ENCODE data around the gene PRKD2.

PRKD2 gene

GRCh38 chr19:46725859-46726393, 9.0 kb upstream of the PRKD2 start:
- TF ChIP-seq SPI1 (IDR thresholded peaks at IDR 0.05; ENCODE audit: low read depth, low read length) (no peak), POLR2AphosphoS5 (IDR thresholded peaks at IDR 0.05; ENCODE audit: low read depth, low read length) (no peak), TAF1 (IDR thresholded peaks at IDR 0.05; ENCODE audit: low read depth, low read length) (no peak), POLR2A (IDR thresholded peaks at IDR 0.05; ENCODE audit: low read depth, low read length) (no peak), PAX5 (IDR thresholded peaks at IDR 0.05; ENCODE audit: insufficient read depth, low read length, severe bottlenecking) (no peak), POU2F2 (IDR thresholded peaks at IDR 0.05; ENCODE audit: low read depth, low read length) (no peak)
- FAIRE-seq (no peak), DNase-seq (ENCODE audit: insufficient read length, low spot score) (no peak)

GRCh38 chr19:46725036-46725820, 8.3 kb upstream of the PRKD2 start:
- no peak for DNase-seq (ENCODE audit: insufficient read length, low spot score)
- FAIRE-seq: no peak
- TF ChIP-seq POU2F2 (IDR thresholded peaks at IDR 0.05; ENCODE audit: low read depth, low read length) (no peak), POLR2AphosphoS5 (IDR thresholded peaks at IDR 0.05; ENCODE audit: low read depth, low read length) (0 out of 2 replicates have a peak, but pooled peaks have one; percentile 5), TAF1 (IDR thresholded peaks at IDR 0.05; ENCODE audit: low read depth, low read length) (no peak)

GRCh38 chr19:46724468-46724867, 7.6 kb upstream of the PRKD2 start:
- DNase-seq (ENCODE audit: insufficient read length, low spot score) (no peak), FAIRE-seq (no peak)
- TF ChIP-seq SPI1 (IDR thresholded peaks at IDR 0.05; ENCODE audit: low read depth, low read length) (no peak), POLR2A (IDR thresholded peaks at IDR 0.05; ENCODE audit: low read depth, low read length) (no peak), POU2F2 (IDR thresholded peaks at IDR 0.05; ENCODE audit: low read depth, low read length) (no peak), TAF1 (IDR thresholded peaks at IDR 0.05; ENCODE audit: low read depth, low read length) (no peak), POLR2AphosphoS5 (IDR thresholded peaks at IDR 0.05; ENCODE audit: low read depth, low read length) (no peak), PAX5 (IDR thresholded peaks at IDR 0.05; ENCODE audit: insufficient read depth, low read length, severe bottlenecking) (no peak)

- DNase-seq (ENCODE audit: insufficient read length, low spot score) (no peak), FAIRE-seq (no peak)
Measured at GRCh38 chr19:46723471-46723870, 6.6 kb upstream of the PRKD2 start.

GRCh38 chr19:46723023-46723461, 6.1 kb upstream of the PRKD2 start:
- DNase-seq (ENCODE audit: insufficient read length, low spot score) (no peak), FAIRE-seq (no peak)
- TF ChIP-seq POLR2AphosphoS5 (IDR thresholded peaks at IDR 0.05; ENCODE audit: low read depth, low read length) (no peak), TAF1 (IDR thresholded peaks at IDR 0.05; ENCODE audit: low read depth, low read length) (no peak), PAX5 (IDR thresholded peaks at IDR 0.05; ENCODE audit: insufficient read depth, low read length, severe bottlenecking) (no peak), POU2F2 (IDR thresholded peaks at IDR 0.05; ENCODE audit: low read depth, low read length) (no peak), POLR2A (IDR thresholded peaks at IDR 0.05; ENCODE audit: low read depth, low read length) (no peak), SPI1 (IDR thresholded peaks at IDR 0.05; ENCODE audit: low read depth, low read length) (no peak)

More at GRCh38 chr19:46723471-46723870, 6.6 kb upstream of the PRKD2 start:
- TF ChIP-seq TAF1 (IDR thresholded peaks at IDR 0.05; ENCODE audit: low read depth, low read length) (no peak), POLR2A (IDR thresholded peaks at IDR 0.05; ENCODE audit: low read depth, low read length) (no peak), SPI1 (IDR thresholded peaks at IDR 0.05; ENCODE audit: low read depth, low read length) (no peak), POU2F2 (IDR thresholded peaks at IDR 0.05; ENCODE audit: low read depth, low read length) (no peak), PAX5 (IDR thresholded peaks at IDR 0.05; ENCODE audit: insufficient read depth, low read length, severe bottlenecking) (no peak), POLR2AphosphoS5 (IDR thresholded peaks at IDR 0.05; ENCODE audit: low read depth, low read length) (no peak)

GRCh38 chr19:46722421-46723022, 5.6 kb upstream of the PRKD2 start:
- no peak for FAIRE-seq
- TF ChIP-seq POLR2AphosphoS5 (IDR thresholded peaks at IDR 0.05; ENCODE audit: low read depth, low read length): no peak
- TF ChIP-seq PAX5 (IDR thresholded peaks at IDR 0.05; ENCODE audit: insufficient read depth, low read length, severe bottlenecking): no peak
- no peak for TF ChIP-seq POU2F2 (IDR thresholded peaks at IDR 0.05; ENCODE audit: low read depth, low read length)
- no peak for TF ChIP-seq TAF1 (IDR thresholded peaks at IDR 0.05; ENCODE audit: low read depth, low read length)
- TF ChIP-seq SPI1 (IDR thresholded peaks at IDR 0.05; ENCODE audit: low read depth, low read length): no peak
- no peak for TF ChIP-seq POLR2A (IDR thresholded peaks at IDR 0.05; ENCODE audit: low read depth, low read length)
- DNase-seq (ENCODE audit: insufficient read length, low spot score): no peak

GRCh38 chr19:46722004-46722380, 5.1 kb upstream of the PRKD2 start:
- TF ChIP-seq PAX5 (IDR thresholded peaks at IDR 0.05; ENCODE audit: insufficient read depth, low read length, severe bottlenecking) (no peak), POU2F2 (IDR thresholded peaks at IDR 0.05; ENCODE audit: low read depth, low read length) (no peak), SPI1 (IDR thresholded peaks at IDR 0.05; ENCODE audit: low read depth, low read length) (no peak), TAF1 (IDR thresholded peaks at IDR 0.05; ENCODE audit: low read depth, low read length) (no peak), POLR2A (IDR thresholded peaks at IDR 0.05; ENCODE audit: low read depth, low read length) (no peak), POLR2AphosphoS5 (IDR thresholded peaks at IDR 0.05; ENCODE audit: low read depth, low read length) (no peak)
- DNase-seq (ENCODE audit: insufficient read length, low spot score): no peak
- no peak for FAIRE-seq

- TF ChIP-seq POLR2A (IDR thresholded peaks at IDR 0.05; ENCODE audit: low read depth, low read length) (no peak), SPI1 (IDR thresholded peaks at IDR 0.05; ENCODE audit: low read depth, low read length) (no peak), POU2F2 (IDR thresholded peaks at IDR 0.05; ENCODE audit: low read depth, low read length) (no peak), TAF1 (IDR thresholded peaks at IDR 0.05; ENCODE audit: low read depth, low read length) (no peak), POLR2AphosphoS5 (IDR thresholded peaks at IDR 0.05; ENCODE audit: low read depth, low read length) (no peak), PAX5 (IDR thresholded peaks at IDR 0.05; ENCODE audit: insufficient read depth, low read length, severe bottlenecking) (no peak)
- FAIRE-seq (peak; percentile 43), DNase-seq (ENCODE audit: insufficient read length, low spot score) (no peak)
Measured at GRCh38 chr19:46721269-46722003, 4.5 kb upstream of the PRKD2 start.

All from GM12891 (cell line).